Glomerular visceral epithelial cell (primary cell): ENCODE measurements around the gene ZNF454.

Experiments
- DNase-seq: peaks from one replicate; pipeline ENCODE4 v3.0.0-alpha.2; 2016; ENCODE audit errors: extremely low spot score

Gene ZNF454

DNA sequence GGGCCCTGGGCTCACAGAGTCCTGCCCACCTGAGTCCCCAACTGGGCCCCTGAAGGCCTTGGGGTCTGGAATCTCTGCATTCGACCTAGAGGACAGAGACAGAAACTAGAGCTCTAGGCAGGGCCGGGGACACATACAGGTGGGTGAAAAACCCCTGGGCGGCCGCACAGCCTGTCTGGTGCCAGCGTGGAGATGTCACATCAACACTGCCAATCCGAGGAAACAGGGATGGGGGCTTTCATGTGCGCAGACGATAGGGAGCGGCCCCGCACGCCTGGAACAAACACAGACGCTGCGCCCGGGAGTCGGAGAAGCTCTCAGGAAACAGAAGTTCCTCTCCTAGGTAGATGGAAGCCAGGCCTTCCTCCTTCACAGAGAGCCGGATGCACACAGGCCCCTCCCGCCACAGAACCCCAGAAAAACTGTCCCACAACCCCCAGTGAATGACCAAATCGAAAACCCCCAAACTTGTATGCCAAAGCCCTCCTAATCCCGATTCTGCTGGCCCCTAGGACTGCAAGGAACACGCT is 52.3 kb downstream of the ZNF454 start:
- no peak for DNase-seq

DNA sequence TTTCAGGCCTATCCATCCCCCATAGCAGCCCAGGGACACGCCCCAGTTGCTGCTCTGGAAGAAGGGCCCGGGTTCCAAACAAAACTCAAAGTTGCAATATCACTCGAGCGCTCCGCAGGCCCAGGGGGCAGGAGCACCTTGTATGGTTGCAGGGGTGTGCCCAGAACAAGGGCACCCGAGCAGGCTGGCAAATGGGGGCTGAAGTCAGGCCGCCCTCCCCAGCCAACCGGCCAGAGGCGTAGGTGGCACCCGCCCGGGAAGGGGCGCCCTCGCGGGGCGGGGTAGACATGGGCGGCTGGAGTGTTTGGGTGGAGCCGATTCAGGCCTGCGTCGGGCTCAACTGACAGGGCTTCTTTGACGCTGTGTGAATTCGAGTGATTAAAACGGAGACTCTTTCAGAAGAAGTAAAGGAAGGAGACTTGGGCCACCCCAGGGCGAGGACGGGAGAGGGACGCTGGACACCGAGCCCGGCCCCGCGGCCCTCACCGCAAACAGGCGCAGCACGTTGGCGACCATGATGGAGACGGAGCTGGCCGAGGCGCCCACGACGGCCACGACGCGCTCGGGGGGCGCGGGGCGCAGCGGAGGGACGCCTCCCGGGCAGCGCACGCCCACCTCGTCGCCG is 53.1 kb downstream of the ZNF454 start:
- no peak for DNase-seq

DNA sequence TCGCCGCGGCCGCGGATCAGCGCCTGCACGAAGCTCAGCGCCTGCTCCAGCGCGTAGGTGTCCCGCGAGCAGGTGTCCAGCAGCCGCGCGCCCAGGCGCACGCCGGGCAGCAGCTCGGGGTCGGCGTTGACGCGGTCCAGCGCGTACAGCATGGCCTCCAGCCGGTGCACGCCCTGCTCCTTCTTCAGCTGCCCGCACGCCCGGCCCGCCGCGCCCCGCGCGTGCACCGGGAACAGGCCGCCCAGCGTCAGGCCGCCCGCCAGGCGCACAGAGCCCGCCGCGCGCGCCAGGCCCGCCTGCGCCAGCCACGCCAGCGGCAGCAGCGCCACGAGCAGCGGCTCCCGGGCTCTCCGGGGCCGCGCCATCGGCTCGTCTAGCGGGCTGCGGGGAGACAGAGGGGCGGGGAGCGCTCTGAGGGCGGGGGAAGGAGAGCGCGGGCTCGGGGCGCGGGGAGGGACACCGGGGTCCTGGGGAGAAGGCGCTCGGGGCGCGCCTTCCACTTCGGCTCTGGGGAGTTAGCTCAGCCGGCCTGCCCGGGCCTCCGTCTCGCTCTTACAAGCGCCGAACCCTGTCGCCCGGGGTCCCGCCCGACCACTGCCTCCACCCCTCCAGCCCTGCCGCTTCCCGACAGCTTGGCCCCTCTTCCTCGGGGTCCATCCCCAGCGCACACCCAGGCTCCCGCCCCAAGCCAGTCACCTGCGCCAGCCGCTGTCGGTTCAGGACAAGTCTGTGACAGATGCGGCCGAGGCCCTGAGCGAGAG is 53.8 kb downstream of the ZNF454 start, which contains the start of gene GRM6:
TSS of gene GRM6 (minus strand) at position 741 of the 761 bp plus-strand sequence. CDS start at position 365, 376 bp downstream.
- DNase-seq = no peak

DNA sequence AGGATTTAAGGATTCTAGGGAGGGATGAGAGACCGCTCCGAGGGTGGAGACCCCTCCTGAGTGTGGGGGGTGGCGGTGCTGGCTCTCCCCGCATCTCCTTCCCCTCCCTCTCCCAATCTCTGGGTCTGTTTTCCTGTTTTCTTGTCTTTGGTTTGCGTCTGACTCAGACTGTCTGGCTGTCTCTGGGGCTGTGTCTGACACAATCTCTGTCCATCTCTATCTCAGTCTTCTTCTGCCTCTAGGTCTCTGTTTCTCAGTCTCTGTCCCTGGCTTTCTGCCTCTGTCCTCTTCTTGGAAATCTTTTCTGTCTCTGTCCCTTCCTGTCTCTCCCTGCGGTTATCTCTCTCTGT is 54.3 kb downstream of the ZNF454 start:
- no peak for DNase-seq

DNA sequence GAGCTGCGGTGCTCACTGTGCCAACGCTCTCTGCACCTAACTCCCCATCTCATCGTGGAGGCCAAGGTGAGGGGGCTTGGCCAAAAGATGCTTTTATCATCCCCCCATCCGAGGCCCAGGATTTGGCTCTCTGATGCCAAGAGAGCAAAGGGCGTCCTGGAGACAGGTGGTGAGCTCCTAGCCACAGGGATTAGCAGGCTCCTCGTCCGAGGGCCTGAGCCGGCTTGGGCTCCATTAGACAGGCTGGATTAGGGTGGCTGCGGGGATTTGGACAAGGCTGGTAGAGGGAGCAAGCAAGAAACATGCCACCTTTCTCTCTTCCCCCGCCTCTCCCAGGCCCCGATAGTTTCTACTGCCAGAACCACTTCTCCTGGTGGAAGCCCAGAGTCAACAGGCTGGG is 55.2 kb downstream of the ZNF454 start:
- no peak for DNase-seq

DNA sequence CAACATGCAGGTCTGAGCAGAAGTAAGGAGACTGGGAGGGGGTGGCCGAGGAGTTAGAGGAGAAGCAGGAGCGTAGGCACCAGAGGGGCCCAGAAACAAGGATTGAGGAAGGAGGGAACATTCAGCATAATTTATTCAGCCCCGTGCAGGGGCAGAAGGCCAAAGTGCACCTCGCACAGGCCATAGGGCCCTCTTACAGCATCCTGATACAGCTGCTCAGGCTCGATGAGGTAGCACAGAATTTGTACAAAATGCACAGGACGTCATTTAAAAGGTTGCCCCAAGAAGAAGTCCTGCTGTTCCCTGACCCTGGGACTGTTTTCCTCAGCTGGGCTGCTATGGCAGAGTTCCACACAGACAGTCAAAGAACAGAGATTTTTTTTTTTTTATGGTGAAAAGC is 56.2 kb downstream of the ZNF454 start:
- no peak for DNase-seq

DNA sequence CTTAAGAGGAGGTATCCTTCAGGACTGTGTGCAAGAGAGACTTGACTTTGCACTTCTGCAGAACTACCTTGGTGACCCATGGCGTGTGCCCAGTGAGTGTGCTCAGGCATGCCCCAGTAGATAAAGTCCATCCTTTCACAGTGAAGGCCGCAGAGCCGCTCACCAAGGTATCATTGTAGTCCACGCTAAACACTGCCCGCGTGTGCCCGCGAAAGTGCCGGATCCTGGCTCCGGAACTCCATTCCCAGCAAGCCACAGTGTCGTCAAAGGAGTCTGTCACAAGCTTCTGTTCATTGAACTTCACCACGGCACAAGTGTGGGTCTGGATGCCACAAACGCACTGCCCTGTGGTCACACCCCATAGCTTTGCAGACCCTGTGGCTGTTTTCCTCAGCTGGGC is 57.4 kb downstream of the ZNF454 start:
- DNase-seq = no peak

DNA sequence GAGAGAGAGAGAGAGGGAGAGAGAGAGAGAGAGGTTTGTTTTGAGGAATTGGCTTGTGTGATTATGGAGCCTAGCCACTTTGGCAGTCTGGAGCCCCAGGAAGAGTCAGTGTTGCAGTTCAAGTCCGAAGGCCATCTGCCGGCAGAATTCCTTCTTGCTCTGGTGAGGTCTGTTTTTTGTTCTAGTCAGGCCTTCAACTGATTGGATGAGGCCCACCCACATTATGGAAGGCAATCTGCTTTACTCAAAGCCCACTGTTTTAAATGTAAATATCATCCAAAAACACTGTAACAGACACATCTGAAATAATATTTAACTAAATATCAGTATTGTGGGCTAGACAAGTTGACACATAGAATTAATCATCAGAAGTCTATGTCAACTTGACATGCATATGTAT is 65.6 kb downstream of the ZNF454 start:
- no peak for DNase-seq

DNA sequence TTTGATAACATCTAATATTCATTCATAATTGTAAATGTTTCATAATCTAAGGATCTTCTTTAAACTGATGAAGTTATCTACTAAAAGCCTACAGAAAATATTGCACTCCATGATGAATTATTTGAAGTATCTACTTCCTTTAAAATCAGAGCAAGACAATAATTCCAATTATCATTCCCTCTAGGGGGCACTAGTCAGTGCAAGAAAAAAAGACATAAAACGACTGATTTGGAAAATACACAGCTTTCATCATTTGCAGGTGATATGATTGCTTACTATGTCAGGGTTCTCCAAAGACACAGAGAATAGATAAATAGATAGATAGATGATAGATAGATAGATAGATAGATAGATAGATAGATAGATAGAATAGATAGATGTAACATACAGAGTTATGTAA is 67.7 kb downstream of the ZNF454 start:
- DNase-seq = no peak
